ENCODE data around the gene FHIT.

Gene FHIT

DNA sequence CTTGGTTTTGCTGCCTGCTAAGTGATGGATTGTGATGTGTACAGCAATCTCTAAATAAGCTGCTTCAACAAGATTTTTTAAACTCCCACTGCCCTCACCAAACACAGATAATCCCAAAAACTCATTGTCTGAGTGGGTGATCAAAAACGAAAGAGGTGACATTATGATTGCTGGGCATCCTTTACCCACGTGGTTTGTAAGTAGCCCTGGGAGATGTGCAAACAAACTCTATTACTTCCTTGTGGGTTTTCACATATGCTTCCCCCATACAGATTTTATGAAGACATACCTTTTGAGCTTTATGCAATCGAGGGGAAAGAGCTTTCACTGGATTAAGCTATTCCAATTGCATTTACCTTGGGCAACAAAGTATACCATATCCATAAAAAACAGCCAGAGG lies 1000.4 kb downstream of the FHIT start:
- no peak for DNase-seq

DNA sequence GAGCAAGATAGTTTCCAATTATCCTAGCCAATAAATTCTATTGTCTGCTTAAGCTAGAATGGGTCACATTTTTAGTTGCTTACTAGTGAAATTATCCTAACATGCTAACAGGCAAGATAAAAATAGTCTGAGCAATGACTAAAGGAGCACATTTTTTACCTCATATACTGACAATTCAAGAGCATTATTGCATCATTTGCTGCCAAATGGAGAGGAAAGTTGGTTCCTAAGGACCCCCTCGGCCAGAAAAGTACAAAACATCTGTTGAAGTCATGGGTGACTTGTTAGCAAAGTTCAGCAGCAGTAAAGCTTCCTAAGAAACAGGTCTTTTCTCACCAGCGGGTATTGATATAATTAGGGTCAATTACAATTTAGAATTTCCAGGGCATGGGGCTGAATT lies 1001.0 kb downstream of the FHIT start:
- DNase-seq = no peak

DNA sequence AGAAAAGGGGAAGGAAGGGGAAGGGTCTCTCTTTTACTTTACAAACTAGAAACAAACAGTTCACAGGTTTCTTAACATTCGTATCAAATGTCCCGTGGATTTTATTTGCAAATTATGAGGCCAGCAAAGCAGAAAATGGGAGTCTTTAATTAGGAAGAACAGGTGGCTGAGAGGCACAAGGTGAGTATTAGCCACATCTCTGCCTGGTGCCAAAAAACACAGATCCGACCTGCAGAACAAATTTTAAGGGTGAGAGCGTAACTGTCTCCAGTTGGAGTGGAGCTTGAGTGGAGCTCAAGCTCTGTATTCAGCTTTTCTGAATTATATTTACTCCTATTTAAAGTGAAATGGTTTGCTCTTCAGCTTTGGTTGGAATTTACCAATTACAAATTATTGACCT lies 1004.9 kb downstream of the FHIT start:
- no peak for DNase-seq

DNA sequence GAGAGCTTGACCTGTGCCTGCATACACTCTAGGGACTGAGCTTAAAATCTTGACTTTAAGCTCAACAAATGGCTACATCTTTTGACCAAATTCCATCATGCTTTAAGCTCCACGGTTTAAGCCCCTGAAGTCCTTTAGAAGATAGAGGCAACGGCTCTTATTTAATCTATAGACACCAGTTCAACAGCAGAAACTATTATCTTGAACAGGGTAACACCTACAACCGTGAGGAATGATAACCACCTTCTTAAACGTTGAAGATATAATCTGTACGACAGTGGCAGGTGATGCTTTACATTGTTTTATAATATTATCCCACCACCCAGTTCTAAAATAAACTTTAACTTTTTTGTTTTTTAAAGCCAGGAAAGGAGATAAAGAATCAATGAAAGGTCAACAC lies 1007.8 kb downstream of the FHIT start:
- no peak for DNase-seq

DNA sequence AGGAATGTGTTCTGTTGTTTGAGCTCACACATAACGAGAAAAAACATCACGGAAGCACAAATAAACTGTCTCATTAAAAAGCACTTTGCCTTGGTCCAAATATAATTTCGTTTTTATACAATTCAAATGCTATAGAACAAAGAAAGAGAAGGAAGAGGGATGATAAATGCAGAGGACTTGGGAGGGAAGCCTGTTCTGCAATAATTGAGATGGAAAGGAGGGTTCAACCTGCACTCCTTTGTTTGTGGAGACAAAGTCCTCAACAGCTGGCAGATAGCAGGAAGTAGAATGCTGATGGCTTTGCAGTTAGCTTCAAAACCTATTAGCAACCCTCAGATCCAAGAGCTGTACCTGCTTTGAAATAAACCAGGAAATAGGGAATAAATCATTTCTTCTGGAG lies 1010.8 kb downstream of the FHIT start:
- DNase-seq = no peak

GRCh38 chr3:60238550-60238949 lies 1012.7 kb downstream of the FHIT start:
- DNase-seq = no peak

GRCh38 chr3:60229502-60229901 lies 1021.8 kb downstream of the FHIT start:
- no peak for DNase-seq

DNA sequence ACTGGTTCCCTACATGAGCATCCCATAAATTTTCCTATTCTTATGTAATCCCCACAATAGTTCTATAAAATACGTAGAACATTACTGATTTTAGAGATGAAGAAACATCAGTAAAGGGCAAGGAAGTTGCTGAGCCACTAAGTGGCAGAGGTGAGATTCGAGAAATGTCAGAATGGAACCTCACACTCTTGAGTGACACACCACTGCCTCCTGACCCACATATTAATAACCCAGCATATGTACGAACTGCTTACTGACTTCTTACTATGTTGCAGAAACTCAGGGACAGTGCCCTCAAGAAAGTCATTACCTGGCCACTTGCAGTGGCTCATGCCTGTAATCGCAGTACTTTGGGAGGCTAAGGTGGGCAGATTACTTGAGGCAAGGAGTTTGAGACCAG lies 1022.4 kb downstream of the FHIT start:
- DNase-seq = no peak

DNA sequence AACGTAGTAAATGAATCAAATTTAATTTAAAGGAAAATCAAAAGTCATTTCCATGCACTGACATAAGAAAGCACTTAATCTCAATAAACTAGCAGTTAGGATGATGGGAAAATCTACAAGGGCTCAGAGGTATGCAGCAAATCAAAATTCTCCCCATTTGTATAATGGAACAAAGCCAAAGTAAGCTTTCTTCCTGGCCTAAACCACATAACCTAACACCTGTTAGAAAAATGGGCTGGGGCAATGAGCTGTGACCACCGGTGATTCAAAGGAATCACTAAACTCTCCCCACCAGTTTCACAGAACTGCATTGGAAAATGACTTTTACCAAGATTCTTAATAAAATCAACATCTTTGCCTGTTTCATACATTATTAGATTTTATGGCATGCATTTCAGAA lies 1024.3 kb downstream of the FHIT start:
- DNase-seq = no peak

GRCh38 chr3:60225848-60226247 lies 1025.4 kb downstream of the FHIT start:
- DNase-seq = no peak

GRCh38 chr3:60220768-60221167 lies 1030.5 kb downstream of the FHIT start:
- no peak for DNase-seq

GRCh38 chr3:60219501-60219900 lies 1031.8 kb downstream of the FHIT start:
- no peak for DNase-seq

DNA sequence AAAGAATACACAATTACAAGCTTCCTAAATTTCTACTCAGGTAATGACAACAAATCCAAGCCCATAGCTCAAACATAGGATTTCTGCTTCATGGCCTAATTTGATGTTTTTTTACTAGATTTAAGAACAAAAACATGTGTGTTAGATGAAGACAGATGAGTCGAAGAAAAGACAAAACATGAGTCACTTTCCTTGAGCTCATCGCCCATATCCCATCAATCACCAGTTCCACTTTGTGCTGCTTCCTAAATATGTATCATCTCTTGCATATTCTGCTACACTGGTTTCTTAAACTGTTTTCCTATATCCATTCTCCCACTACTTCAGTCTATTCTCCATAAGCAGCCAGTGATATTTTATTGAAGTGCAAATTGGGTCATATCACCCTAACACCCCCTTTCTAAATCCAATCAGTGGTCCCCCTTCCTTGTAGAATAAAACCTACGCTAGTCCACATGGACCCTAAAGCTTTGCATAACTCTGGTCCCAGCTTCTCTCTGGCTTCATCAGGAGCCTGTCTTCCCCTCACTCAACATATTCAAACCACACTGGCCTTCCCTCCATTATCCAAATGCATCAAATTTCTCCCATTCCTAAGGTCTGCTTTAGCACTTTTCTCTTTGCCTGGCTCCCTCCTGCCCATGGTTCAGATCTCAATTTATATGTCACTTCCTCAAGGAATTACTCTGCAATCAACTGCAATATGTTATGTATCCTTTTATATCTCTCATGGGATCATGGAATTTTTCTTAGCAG lies 1033.9 kb downstream of the FHIT start:
- no peak for DNase-seq

- no peak for DNase-seq
Observed at GRCh38 chr3:60216462-60217075, 1034.7 kb downstream of the FHIT start.

DNA sequence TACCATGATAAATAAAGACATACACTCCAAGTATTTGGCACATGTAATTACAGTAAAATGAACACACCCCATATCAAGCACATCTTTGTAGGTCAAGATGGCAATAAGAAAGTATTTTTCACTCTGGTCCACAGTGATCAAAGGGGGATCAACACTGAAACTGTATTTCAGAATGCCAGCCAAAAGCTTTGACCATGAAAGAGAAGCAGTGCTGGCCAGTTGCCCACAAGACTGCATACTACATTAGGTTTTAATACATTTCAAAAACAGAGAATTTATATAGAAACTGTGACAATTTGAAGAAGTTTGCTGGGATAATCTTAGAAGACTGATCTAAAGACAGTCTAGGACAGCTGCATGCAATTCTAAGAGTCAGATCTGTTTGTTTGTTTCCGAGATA lies 1035.3 kb downstream of the FHIT start:
- no peak for DNase-seq

GRCh38 chr3:60207905-60208304 lies 1043.3 kb downstream of the FHIT start:
- no peak for DNase-seq

- no peak for DNase-seq
Observed at GRCh38 chr3:60206206-60206605, 1045.0 kb downstream of the FHIT start.

GRCh38 chr3:60202052-60202726 lies 1049.1 kb downstream of the FHIT start:
- DNase-seq = no peak

DNA sequence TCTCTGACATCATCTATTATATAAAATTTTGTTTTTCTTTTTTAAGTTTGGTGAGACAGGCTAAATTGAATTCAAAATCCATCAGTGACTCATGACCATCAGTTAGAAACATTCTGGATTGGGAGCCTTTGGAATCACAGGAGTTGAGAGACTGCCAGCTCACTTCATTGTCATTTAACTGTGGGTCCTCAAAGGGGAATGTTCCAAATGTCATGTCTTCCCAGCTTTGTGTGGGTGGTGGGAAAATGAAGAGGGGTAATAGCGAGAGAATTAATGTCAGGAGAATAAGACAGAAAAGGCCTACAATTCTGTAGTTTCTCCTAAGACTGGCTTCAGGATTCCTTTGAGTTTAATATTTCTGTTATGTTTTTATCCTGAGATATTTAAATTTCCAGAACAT lies 1051.9 kb downstream of the FHIT start:
- DNase-seq = no peak

DNA sequence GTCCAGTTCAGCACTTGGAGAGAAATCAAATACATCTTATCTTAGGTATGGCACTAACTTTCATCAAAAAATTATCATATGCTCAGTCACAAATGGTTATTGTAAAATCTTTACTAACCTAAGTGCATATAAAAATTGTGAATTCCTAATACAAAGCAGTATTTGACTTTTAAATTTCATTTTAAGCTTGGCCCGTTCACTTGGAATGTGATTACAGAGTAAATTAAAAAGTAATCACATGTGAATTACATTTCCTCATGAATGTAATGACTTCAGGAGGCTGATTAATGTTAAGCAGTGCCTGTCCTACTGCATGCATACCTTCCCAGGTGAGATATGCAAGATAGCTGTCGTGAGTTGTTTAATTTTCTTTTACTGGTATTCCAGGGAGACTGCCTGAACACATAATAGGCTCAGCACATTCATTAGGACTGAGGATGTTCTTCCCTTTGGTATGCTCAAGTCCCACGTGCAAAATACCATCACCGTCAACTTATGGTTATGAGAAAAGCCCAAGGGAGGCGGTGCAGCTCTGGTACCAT lies 1053.0 kb downstream of the FHIT start:
- DNase-seq = no peak

DNA sequence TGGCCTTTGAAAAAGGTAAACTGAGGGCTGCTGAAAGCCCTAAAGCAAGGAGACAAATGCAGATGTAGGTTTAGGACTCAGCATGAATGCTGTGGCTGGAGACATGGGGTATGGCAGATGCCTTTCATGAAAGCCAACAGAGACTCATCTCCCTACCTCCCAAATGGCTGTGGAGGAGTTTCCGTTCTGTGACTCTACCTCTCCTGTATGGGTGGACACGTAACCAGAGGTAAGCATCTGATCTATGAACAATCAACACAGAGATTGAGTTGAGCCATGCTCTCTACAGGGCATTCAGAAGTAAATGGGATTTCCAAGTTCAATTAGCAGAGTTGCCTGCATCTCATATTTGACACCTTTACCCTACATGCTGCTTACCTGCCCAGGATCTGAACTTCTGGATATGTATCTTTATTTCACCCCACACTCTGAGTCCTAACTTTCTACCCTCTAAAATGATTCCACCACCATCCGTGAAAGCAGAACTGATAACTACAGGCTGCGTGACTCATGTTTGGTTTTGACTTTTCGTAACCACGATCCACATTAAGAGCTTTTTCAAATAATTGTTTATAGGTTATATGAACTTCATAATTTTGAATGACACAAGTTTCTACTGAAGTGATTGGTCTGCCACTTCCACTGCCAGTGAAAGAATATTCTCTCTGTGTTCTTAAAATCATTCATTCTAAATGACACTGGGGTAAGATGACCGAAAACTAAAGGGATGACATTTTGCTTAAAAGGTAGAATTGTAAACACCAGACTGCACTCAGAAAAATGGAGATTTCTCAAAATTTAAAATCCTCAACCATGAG lies 1058.7 kb downstream of the FHIT start:
- DNase-seq = no peak

GRCh38 chr3:60190073-60190472 lies 1061.2 kb downstream of the FHIT start:
- no peak for DNase-seq

- no peak for DNase-seq
Observed at GRCh38 chr3:60189304-60189703, 1061.9 kb downstream of the FHIT start.

Measured in CD4-positive, alpha-beta T cell treated with Interleukin-1 beta for 1 hour (primary cell).